Stimulated activated naive CD8-positive, alpha-beta T cell treated with anti-CD3 and anti-CD28 coated beads, Interleukin-15, Interleukin-2, amounts not matched to agents 100 U/mL and 50 U/mL, for 24 hours (primary cell): ENCODE data around the gene TEX9.
"Not testable (repeated sequence)": the region's sequence is repeated elsewhere in the genome, so short reads cannot be mapped to it uniquely, and the experiment has no call there.

Experiments
- ATAC-seq: fragments of 150-1000 bp; cut with Tn5 transposase; one replicate; pipeline ENCODE4 v1.10.0; 2021
- DNase-seq: peaks from one replicate; pipeline ENCODE4 v3.0.0; 2021

TEX9 gene

DNA sequence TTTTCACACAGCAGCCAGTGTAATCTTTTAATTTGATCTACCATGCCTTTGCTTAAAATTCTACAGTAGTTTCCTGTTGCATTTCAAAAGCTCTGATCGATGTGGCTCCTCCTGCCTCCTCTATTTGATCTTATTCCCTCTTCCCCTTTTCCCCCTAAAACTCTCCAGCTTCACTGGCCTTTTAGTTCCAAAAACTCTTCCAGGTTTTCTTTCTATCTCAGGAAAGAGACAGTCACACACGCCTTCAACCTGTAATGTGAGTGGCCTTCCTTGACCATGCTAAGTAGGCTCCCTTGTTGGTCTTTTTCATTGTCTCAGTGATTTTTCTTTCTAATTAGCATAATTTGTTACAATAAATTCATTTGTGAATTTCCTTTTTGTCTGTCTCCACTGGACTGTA lies 985 bp downstream of the TEX9 start:
- DNase-seq (no peak), ATAC-seq (no peak)

DNA sequence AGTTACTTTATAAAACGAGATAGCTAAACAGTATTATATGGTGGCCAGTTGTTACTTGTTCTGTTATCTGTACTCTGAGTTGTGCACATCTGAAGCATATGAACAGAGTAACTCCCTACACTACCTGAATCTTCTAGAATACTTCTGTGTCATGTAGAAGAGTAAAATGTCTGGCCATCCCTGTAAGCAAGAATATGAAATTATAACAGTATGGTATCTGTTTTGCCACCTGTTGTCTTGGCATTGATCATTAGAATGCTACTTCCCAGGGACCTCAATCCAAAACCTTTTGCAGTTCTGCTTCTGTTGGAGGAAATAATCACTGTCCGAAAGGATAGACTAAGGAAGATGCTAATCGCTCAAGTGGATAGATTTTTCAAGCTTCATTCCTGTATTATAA lies 1.9 kb downstream of the TEX9 start:
- ATAC-seq (no peak), DNase-seq (no peak)

DNA sequence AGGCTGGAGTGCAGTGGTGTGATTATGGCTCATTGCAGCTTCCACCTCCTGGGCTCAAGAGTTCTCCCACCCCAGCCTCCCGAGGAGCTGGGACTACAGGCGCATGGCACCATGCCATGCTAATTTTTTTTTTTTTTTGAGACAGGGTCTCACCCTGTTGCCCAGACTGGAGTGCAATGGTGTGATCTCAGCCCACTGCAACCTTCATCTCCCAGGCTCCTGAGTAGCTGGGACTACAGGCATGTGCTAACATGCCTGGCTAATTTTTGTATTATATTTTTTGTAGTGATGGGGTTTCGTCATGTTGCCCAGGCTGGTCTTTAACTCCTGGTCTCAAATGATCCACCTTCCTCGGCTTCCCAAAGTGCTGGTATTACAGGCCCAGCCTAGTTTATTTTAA lies 4.0 kb downstream of the TEX9 start:
- DNase-seq, result no peak
- ATAC-seq, result no peak

DNA sequence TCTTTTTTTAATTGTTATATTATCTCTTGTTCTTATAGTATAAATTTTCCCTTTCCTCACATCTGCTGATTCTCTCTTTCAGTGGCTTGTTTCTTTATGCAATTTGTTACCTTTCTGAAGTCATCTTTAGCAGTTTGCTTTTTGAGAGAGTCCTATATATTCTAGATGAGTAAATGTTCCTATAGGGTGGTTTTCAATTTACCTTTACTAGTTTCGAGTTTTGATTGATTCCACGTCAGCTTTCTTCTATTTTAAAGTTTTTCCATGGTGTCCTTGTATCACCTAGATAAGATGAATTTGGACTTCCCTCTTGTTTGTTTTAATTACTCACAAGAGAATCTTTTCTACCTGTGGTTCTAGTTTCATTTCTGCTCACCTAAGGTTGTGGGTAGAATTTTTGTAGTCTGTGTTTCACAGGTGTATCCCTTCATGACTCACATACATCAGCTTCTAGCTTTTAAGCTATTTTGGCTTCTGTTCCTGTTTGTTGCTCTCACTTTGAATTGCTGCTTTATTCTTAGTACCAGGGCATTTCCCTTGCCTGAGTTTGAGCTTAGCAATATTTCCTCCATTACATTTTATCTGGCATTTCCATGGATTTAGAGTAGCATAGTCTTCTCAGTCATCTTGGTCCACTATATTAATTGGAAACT lies 6.4 kb downstream of the TEX9 start:
- ATAC-seq, result peak; percentile 14
- DNase-seq, result no peak

DNA sequence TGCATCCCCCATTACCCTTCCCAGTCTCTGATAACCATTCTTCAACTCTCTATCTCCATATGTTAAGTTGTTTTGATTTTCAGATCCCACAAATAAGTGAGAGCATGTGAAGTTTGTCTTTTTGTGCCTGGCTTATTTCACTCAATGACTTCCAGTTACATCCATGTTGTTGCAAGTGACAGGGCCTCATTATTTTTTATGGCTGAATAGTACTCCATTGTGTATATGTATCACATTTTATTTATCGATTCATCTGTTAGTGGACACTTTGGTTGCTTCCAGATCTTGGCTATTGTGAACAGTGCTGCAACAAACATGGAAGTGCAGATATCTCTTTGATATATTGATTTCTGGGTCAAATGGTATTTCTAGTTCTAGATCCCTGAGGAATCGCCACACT lies 9.5 kb downstream of the TEX9 start:
- DNase-seq, ATAC-seq: not testable (repeated sequence)

DNA sequence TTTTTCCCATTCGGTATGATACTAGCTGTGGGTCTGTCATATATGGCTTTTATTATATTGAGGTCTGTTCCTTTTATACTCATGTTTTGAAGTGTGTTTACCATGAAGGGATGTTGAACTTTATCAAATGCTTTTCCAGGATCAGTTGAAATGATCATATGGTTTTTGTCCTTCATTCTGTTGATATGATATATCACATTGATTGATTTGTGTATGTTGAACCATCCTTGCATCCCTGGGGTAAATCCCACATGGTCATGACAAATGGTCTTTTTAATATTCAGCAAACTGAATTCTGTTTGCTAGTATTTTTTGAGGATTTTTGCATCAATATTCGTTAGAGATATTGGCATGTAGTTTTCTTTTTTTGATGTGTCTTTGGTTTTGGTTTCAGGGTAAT lies 12.6 kb downstream of the TEX9 start:
- not testable (repeated sequence) for ATAC-seq, DNase-seq

DNA sequence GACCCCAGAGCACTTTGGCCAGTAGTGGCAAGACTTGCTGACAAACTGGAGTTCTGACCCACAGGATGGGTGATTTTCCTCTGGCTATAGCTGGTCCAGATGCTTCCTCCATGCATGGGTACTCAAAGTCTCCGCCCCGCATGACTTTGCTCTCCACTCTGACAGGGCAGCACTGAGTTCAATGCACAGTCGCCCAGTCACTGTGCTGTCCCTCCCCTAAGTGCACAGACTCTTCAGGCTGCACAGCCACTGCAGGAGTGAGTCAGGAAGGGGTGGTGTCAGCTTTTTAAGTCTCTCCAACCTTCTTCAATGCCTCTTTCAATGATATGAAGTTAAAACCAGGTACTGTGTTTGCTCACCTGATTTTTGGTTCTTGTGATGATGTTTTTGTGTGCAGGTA lies 17.8 kb downstream of the TEX9 start:
- ATAC-seq (no peak), DNase-seq (no peak)

DNA sequence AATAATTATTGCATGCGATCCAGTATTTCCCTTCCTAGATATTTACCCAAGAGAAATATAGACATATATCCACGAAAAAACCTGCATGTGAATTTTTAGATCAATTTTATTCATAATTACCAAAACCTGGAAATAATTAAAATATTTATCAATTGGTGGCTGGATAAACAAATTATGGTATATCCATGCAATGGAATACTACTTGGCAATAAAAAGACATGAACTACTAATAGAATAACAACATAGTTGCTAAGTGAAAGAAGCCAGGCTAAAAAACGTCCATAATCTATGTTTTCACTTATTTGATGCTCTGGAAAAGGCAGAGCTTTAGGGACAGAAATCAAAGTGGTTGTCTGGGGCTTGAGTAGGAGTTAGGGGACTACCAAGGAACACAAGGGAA lies 20.7 kb downstream of the TEX9 start:
- ATAC-seq, result no peak
- no peak for DNase-seq

DNA sequence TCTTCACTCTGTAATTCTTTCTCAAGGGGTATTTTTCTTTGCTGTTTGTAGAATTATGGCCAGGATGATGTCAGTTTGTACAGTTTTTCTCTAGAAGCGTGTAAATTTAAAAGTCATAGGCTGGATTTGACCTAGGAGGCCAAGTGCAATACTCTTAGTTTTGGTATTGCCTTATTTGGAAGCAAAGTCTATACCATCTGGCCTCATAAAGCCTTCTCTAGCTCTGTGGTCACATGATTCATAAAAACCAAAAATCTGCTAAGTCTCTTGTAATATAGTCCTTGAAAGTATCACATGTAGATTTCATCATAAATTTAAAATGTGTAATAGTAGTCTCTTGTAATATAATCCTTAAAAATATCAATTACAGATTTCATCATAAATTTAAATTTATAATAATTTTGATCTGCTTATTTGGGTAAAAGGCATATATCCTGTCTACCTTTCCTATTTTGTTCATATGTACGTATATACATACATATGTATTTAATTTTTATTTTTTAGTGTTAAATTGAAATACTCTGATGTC lies 25.6 kb downstream of the TEX9 start:
- DNase-seq (no peak), ATAC-seq (peak; percentile 71)

DNA sequence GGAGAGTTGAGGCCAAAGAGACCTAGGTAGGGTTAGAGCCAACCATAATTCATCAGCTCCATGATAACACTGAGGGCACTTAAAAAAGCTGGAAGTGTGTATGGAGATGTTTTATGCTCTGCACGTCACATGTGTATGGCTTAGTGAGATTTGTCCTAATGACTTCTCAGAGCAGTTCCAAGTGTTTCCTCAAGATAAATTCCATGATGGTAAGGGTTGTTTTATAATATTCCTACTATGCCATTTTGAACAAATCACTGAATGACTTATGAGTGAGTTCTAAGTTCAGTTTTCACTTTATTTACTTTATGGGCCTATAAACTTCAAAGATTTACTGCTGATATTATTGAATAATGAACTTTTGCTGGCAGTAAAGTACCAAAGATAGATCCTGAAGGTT lies 28.1 kb downstream of the TEX9 start:
- ATAC-seq (no peak), DNase-seq (no peak)

DNA sequence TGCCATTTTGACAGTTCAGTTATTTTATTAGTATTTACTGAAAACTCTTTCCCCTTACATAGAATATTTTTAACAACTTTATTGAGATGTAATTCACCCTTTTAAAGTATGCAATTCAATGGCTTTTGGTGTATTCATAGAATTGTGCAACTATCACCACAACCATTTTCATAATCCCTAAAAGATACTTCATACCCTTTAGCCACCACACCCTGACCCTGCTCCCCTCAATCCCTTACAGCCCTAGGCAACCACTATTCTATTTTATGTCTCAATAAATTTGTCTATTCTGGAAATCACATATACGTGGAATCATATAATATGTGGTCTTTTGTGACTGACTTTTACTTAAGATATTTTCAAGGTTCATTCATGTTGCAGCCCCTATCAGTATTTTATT lies 29.7 kb downstream of the TEX9 start:
- no peak for ATAC-seq

DNA sequence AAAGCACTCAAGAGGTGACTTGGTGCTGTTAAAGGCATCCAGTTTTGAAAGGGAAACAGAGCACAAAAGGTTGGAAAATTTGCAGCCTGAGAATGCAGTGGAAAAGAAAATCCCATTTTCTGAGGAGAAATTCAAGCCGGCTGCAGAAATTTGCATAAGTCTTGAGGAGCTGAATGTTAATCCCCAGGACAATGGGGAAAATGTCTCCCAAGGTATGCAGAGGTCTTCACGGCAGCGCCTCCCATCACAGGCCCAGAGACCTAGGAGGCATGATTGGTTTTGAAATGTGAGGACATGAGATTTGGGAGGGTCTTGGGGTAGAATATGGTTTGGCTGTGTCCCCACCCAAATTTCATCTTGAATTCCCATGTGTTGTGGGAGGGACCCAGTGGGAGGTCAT lies 32.1 kb downstream of the TEX9 start:
- ATAC-seq, DNase-seq: not testable (repeated sequence)

More for the DNA sequence above, 29.7 kb downstream of the TEX9 start:
- DNase-seq, result no peak

DNA sequence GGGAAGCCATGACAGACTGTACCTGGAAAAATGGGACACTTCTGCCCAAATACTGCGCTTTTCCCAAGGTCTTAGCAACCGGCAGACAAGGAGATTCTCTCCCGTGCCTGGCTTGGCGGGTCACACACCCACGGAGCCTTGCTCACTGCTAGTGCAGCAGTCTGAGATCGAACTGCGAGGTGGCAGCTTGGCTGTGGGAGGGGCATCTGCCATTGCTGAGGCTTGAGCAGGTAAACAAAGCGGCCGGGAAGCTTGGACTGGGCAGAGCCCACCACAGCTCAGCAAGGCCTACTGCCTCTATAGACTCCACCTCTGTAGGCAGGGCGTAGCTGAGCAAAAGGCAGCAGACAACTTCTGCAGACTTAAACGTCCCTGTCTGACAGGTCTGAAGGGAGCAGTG lies 34.0 kb downstream of the TEX9 start:
- not testable (repeated sequence) for DNase-seq, ATAC-seq

DNA sequence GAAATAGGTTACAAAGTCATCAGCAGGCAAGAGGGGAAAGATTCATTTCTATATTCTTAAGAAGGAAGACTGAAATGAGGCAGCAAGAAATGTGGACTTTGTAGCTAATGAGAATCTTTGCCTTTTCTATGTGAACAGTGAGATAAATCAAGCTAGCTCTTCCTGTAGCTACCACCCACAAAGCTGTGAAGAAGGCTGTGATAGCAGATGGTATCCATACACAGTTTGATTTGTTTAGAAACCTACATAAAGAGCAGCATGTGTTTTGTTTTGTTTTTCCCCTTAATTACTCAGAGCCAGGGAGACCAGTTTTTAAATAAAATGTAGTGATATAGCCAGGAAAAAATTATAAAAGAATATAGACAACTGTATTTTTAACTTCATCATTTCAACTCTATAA lies 45.5 kb downstream of the TEX9 start:
- ATAC-seq, result no peak
- DNase-seq, result no peak

DNA sequence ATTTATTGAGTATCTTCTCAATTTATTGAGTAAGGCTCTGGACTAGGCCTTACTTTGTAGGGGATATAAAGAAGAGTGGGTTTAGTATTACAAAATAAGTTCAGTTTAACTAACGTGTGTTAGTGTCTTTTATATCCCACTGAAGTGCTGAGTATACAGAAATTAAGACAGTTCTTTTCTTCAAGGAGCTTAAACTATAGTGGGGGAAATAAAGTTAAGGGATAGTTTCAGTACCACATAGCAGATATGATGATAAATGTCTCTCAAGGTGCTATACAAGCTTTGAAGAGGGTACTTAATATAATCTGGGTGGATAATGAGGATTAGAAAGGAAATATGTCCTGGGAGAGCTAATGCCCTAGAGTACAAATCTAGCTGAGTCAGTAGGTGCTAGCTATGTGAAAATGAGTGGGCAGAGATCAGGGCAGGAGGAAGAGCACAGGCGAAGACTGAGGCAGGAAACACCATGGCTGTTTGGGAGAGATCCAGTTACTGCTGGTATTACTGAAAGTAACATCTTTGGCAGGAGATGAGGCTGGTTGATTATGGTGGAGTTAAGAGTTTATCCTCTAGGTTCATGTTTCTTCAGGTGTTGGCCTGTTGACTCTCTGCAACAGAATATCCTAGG lies 46.0 kb downstream of the TEX9 start:
- DNase-seq (no peak), ATAC-seq (no peak)

DNA sequence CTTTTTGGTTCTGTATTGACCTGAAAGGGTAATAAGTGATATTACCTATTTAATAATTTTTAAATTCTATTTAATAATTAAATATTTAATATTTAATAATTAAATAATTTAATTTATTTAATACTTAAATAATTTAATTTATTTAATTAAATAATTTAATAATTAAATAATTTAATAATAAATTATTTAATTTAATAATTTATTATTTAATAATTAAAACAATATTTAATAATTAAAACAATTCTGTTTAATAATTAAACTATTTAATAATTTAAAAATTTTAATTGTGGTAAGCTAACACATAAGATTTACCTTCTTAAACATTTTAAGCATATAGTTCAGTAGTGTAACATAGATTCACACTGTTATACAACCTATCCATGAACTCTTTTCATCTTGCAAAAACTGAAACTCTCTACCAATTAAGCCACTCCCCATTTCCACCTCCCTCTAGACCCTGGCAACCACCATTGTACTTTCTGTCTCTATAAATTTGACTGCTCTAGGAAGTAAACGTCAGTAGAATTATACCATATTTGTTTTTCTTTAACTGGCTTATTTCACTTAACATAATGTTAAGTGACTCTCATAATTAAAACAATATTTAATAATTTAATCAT lies 48.0 kb downstream of the TEX9 start:
- not testable (repeated sequence) for ATAC-seq, DNase-seq

DNA sequence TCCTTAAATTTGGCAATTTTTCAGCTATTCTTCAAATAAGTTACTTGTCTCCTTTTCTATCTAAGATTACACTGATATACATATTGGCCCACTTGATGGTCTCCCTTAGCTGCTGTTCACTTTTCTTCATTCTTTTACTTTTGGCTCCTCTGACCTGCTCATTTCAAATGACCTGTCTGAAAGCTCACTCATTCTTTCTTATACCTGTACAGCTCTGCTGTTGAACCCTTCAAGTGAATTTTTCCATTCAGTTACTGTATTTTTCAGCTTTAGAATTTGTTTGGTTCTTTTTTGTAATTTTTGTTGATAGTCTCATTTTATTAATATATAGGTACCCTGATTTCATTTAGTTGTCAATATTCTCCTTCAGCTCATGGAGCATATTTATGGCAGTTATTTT lies 60.0 kb downstream of the TEX9 start:
- DNase-seq (no peak), ATAC-seq (no peak)

DNA sequence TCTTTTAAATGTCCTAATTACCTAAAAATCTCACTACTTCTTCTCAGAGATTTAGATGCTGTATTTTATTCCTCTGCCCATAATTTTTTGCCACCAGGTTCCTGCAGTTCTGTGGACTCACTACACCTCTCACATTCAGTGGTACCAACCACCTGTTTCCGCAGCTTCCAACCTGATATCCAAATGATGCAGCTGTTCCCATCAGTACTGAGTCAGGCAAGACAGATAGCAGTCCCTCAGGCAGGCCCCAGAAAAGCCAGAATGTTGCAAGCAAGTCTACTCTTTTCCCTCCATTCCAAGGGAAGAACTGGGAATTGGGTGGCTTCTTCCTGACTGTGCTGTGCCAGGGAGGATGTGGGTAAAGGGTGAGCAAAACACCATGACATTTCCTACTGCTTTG lies 60.8 kb downstream of the TEX9 start:
- DNase-seq (no peak), ATAC-seq (no peak)

DNA sequence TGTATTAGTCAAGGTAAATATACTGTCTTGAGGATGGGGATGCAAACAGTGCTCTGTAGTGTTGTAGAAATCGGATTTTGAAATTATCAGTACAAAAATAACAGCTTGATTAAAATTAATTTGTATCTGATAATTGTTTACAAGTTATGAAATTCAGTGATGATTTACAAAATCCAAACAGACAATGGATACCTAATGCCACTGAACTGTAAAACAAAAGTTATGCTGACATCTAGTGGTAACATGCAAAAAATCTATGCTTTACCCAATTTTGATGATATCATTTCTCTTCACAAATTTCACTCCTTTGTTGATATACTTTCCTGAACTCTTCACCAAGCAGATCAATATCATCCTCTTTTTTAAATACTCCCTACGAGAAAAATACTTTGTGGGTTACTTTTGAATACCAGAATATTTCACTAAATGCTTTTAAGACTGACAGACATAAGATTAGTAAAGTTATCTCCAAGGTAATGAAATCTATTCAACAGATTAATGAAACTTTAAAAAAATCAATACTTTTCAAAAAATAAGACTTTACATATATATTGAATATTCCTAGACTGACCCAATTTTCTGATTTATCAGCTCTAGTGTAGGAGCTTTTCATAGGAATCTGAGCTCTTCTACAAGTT lies 63.7 kb downstream of the TEX9 start:
- DNase-seq, result no peak
- ATAC-seq, result no peak

DNA sequence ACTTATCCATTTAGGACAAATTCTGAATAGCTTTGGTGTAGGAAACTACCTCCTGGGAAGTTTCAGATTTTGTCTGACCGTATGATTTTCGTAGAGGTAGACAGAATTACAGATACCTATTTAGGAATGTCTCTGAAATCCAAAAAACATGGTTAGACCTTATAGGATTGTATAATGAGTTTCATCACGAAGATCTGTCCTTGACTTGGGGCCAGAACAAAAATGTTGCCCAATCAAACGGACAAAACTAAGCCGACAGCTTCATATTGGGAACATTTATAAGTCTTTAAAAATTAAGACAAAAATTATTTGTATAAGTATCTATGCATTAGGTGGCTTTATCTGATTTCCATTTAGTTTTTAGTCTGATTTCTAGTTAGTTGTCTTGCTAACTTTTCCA lies 67.1 kb downstream of the TEX9 start:
- ATAC-seq (no peak), DNase-seq (no peak)

DNA sequence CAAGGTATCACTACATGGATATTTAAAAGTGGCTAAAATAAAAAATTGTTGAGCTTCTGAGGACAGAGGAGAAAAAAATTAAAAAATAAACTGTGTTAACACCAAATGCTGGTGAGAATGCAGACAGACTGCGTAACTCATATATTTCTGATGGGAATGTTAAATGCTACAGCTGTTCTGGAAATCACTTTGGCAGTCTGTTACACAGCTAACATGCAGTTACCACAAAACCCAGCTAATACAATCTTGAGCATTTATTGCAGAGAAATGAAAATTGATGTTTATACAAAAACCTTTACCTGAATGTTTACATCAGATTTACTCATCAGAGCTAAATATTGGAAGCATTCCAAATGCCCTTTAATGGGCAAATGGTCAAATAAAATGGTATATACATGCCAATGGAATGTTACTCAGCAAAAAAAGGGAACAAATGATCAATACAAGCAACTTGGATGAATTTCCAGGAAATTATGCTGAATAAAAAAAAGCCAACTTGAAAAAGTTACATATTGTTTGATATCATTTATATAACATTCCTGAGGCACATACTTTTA lies 75.1 kb downstream of the TEX9 start:
- ATAC-seq (no peak), DNase-seq (no peak)

DNA sequence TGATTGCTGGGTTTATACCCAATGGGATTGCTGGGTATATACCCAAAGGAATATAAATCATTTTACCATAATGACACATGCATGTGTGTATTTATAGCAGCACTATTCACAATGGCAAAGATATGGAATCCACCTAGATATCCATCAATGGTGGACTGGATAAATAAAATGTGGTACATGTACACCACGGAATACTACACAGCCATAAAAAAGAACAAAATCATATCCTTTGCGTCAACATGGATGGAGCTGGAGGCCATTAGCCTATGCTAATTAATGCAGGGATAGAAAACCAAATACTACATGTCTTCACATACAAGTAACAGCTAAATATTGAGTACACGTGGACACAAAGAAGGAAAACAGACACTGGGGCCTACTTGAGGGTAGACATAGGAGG lies 77.1 kb downstream of the TEX9 start:
- DNase-seq, result no peak
- no peak for ATAC-seq

DNA sequence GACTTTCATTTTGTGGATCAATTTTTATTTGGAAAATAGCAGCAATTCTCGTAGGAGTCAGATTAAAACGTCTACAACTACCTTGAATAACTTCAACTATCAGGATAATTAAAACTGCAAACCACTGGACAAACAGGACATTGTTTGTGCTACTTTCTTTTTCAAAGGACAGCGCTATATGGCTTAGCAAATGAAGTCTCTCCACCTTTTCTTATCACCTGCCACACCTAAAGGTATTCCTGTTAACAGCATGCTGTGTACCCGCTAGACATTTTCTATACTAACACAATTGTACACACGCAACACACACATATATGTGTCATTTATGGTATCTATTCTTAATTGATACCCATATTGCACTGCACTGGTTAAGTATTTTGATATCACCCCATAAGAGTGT lies 80.5 kb downstream of the TEX9 start:
- DNase-seq (no peak), ATAC-seq (no peak)
